Medulla oblongata (tissue), 1 donor: ENCODE measurements around the gene TOM1.

Experiments
- DNase-seq: peaks from one replicate; pipeline ENCODE4 v3.0.0-alpha.2; 2015; ENCODE audit errors: extremely low spot score

The TOM1 gene

GRCh38 chr22:35369996-35370395, 70.3 kb downstream of the TOM1 start:
- no peak for DNase-seq

GRCh38 chr22:35373781-35374180, 74.1 kb downstream of the TOM1 start:
- DNase-seq, result no peak

- DNase-seq, result no peak
Observed at GRCh38 chr22:35375031-35375430, 75.3 kb downstream of the TOM1 start.

GRCh38 chr22:35375526-35375925, 75.8 kb downstream of the TOM1 start:
- no peak for DNase-seq

GRCh38 chr22:35376728-35377472, 77.2 kb downstream of the TOM1 start:
- peak; percentile 97 for DNase-seq

- DNase-seq, result peak; percentile 46
Observed at GRCh38 chr22:35377735-35378134, 78.0 kb downstream of the TOM1 start.

- DNase-seq, result no peak
Observed at GRCh38 chr22:35378621-35379020, 78.9 kb downstream of the TOM1 start.

- no peak for DNase-seq
Observed at GRCh38 chr22:35379146-35379993, 79.7 kb downstream of the TOM1 start.

- no peak for DNase-seq
Observed at GRCh38 chr22:35380013-35380412, 80.3 kb downstream of the TOM1 start.

- peak; percentile 93 for DNase-seq
Observed at GRCh38 chr22:35380537-35381423, 81.1 kb downstream of the TOM1 start, which contains the start of gene HMOX1. Gene HMOX1 (plus strand): TSS chr22:35381096. CDS start chr22:35381174, 78 bp downstream.

GRCh38 chr22:35381424-35382009, 81.8 kb downstream of the TOM1 start:
- DNase-seq, result peak; percentile 36

- no peak for DNase-seq
Observed at GRCh38 chr22:35383679-35384071, 84.0 kb downstream of the TOM1 start.

GRCh38 chr22:35384527-35384926, 84.8 kb downstream of the TOM1 start:
- DNase-seq, result no peak

- DNase-seq, result no peak
Observed at GRCh38 chr22:35384975-35385588, 85.4 kb downstream of the TOM1 start.

- DNase-seq, result no peak
Observed at GRCh38 chr22:35386670-35387288, 87.1 kb downstream of the TOM1 start.

GRCh38 chr22:35390933-35391332, 91.2 kb downstream of the TOM1 start:
- DNase-seq, result no peak

GRCh38 chr22:35392357-35392756, 92.7 kb downstream of the TOM1 start:
- DNase-seq, result no peak

GRCh38 chr22:35393116-35394010, 93.7 kb downstream of the TOM1 start:
- DNase-seq, result no peak

GRCh38 chr22:35394011-35394312, 94.3 kb downstream of the TOM1 start:
- no peak for DNase-seq
